Measurements from ENCODE around the gene PIGR. TPM values are rescaled to one million over a fixed set of nuclear protein-coding genes. Genes with fewer than 3 reads are reported as not detected.

Gene PIGR
- polyA plus RNA-seq, 1 donor from 2014 or later = not detected

DNA sequence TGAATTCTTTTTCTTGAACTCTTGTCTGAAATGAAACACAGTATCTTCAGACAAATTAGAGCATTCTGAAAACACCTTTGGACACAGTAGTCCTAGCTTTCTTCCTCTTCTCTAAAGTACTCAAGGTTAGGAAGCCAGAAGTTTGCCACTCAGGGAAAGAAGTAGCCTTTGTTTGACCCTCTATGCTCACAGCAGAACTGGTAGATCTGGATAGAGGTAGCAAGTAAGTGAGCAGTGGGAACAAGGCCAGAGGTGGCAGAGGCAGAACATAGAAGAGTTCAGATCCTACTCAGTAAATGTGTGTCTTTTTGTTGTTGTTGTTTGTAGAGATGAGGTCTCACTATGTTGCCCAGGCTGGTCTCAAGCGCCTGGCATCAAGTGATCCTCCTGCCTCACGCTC, 7.4 kb upstream of the PIGR start:
- no peak overlapping the region for H3K9ac ChIP-seq (ENCODE audit: low read length)
- no peaks in the 10 kb centered on the region for H4K20me1 ChIP-seq (ENCODE audit: insufficient read depth)
- H3K4me3 ChIP-seq (ENCODE audit: low read length) = no peak overlapping the region
- H3K27me3 ChIP-seq (ENCODE audit: insufficient read depth, low read depth, low read length) = no peaks in the 10 kb centered on the region
- no peak overlapping the region for H3K27ac ChIP-seq (ENCODE audit: low read length)
- no peak overlapping the region for H2AFZ ChIP-seq (ENCODE audit: low read depth, low read length)
- H3K9me2 ChIP-seq (ENCODE audit: insufficient read depth, low read length) = no peaks in the 10 kb centered on the region
- no peaks in the 10 kb centered on the region for H3F3A ChIP-seq (ENCODE audit: insufficient read depth, low read length, poor library complexity, severe bottlenecking)
- H3K4me2 ChIP-seq (ENCODE audit: low read length) = no peak overlapping the region
- no peaks in the 10 kb centered on the region for H3K9me3 ChIP-seq (ENCODE audit: low read length)
- no peaks in the 10 kb centered on the region for H3K36me3 ChIP-seq (ENCODE audit: insufficient read depth, low read length)
- TF ChIP-seq SMC3 (conservative IDR thresholded peaks at IDR 0.05; ENCODE audit: poor library complexity) = no peak
- TF ChIP-seq POLR2AphosphoS5 (IDR thresholded peaks at IDR 0.05) = no peak
- TF ChIP-seq MXI1 (conservative IDR thresholded peaks at IDR 0.05; ENCODE audit: poor library complexity, severe bottlenecking) = no peak
- TF ChIP-seq, protein P1, sequence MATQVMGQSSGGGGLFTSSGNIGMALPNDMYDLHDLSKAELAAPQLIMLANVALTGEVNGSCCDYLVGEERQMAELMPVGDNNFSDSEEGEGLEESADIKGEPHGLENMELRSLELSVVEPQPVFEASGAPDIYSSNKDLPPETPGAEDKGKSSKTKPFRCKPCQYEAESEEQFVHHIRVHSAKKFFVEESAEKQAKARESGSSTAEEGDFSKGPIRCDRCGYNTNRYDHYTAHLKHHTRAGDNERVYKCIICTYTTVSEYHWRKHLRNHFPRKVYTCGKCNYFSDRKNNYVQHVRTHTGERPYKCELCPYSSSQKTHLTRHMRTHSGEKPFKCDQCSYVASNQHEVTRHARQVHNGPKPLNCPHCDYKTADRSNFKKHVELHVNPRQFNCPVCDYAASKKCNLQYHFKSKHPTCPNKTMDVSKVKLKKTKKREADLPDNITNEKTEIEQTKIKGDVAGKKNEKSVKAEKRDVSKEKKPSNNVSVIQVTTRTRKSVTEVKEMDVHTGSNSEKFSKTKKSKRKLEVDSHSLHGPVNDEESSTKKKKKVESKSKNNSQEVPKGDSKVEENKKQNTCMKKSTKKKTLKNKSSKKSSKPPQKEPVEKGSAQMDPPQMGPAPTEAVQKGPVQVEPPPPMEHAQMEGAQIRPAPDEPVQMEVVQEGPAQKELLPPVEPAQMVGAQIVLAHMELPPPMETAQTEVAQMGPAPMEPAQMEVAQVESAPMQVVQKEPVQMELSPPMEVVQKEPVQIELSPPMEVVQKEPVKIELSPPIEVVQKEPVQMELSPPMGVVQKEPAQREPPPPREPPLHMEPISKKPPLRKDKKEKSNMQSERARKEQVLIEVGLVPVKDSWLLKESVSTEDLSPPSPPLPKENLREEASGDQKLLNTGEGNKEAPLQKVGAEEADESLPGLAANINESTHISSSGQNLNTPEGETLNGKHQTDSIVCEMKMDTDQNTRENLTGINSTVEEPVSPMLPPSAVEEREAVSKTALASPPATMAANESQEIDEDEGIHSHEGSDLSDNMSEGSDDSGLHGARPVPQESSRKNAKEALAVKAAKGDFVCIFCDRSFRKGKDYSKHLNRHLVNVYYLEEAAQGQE (IDR thresholded peaks at IDR 0.05; ENCODE audit: borderline replicate concordance) = no peak
- no peak for TF ChIP-seq EP300 (conservative IDR thresholded peaks at IDR 0.05; ENCODE audit: poor library complexity, severe bottlenecking)
- no peaks in the 10 kb centered on the region for H3K79me2 ChIP-seq (replicated peaks; ENCODE audit: insufficient read depth, low read length)

DNA sequence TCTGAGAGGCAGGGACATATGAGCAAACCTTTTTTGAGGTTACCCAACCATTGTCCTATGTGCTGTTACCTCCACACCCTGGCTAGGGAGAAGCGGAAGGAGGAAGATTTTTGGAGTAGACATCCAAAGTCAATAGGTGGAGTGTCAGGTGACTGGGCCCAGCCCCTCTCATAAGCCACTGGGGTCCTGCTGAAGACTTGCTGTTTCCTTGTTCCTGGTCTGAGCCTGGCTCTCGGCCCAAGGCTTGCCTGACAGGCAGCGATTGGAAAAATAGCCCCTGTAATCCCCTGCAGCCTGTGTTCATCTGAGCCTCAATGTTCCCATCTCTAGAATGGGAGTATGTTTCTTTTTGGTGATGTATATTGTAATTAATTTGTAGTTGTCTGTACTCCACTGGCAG, 6.9 kb upstream of the PIGR start:
- TF ChIP-seq POLR2AphosphoS5 (IDR thresholded peaks at IDR 0.05) (no peak), MXI1 (conservative IDR thresholded peaks at IDR 0.05; ENCODE audit: poor library complexity, severe bottlenecking) (no peak), TAF1 (IDR thresholded peaks at IDR 0.05; ENCODE audit: low read depth) (no peak), RAD21 (conservative IDR thresholded peaks at IDR 0.05) (no peak), EZH2 (IDR thresholded peaks at IDR 0.05; ENCODE audit: borderline replicate concordance, insufficient read depth, low read length, poor library complexity, severe bottlenecking) (no peak), EP300 (conservative IDR thresholded peaks at IDR 0.05; ENCODE audit: poor library complexity, severe bottlenecking) (no peak)
- TF ChIP-seq, protein P2, sequence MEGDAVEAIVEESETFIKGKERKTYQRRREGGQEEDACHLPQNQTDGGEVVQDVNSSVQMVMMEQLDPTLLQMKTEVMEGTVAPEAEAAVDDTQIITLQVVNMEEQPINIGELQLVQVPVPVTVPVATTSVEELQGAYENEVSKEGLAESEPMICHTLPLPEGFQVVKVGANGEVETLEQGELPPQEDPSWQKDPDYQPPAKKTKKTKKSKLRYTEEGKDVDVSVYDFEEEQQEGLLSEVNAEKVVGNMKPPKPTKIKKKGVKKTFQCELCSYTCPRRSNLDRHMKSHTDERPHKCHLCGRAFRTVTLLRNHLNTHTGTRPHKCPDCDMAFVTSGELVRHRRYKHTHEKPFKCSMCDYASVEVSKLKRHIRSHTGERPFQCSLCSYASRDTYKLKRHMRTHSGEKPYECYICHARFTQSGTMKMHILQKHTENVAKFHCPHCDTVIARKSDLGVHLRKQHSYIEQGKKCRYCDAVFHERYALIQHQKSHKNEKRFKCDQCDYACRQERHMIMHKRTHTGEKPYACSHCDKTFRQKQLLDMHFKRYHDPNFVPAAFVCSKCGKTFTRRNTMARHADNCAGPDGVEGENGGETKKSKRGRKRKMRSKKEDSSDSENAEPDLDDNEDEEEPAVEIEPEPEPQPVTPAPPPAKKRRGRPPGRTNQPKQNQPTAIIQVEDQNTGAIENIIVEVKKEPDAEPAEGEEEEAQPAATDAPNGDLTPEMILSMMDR (IDR thresholded peaks at IDR 0.05; ENCODE audit: poor library complexity, severe bottlenecking) = no peak
- TF ChIP-seq, protein P1 (IDR thresholded peaks at IDR 0.05; ENCODE audit: borderline replicate concordance) = no peak
- Histone ChIP-seq H3K9me3 (ENCODE audit: low read length) (no peaks in the 10 kb centered on the region), H3F3A (ENCODE audit: insufficient read depth, low read length, poor library complexity, severe bottlenecking) (no peaks in the 10 kb centered on the region)

More for the DNA sequence above, 6.9 kb upstream of the PIGR start:
- no peaks in the 10 kb centered on the region for H3K36me3 ChIP-seq (ENCODE audit: insufficient read depth, low read length)
- H3K27me3 ChIP-seq (ENCODE audit: insufficient read depth, low read depth, low read length) = no peaks in the 10 kb centered on the region
- no peak overlapping the region for H3K4me3 ChIP-seq (ENCODE audit: low read length)
- no peaks in the 10 kb centered on the region for H3K79me2 ChIP-seq (replicated peaks; ENCODE audit: insufficient read depth, low read length)
- no peak overlapping the region for H3K27ac ChIP-seq (ENCODE audit: low read length)
- no peak overlapping the region for H2AFZ ChIP-seq (ENCODE audit: low read depth, low read length)
- H3K4me2 ChIP-seq (ENCODE audit: low read length) = no peak overlapping the region
- H3K9me2 ChIP-seq (ENCODE audit: insufficient read depth, low read length) = no peaks in the 10 kb centered on the region
- no peaks in the 10 kb centered on the region for H4K20me1 ChIP-seq (ENCODE audit: insufficient read depth)
- H3K9ac ChIP-seq (ENCODE audit: low read length) = no peak overlapping the region

Data from neural cell (in vitro differentiated cells).